Uterus (tissue), 4 donors: Measurements from ENCODE around the gene SCYGR1. TPM values are rescaled to one million over a fixed set of nuclear protein-coding genes. Genes with fewer than 3 reads are reported as not detected.
"Not testable (repeated sequence)": the region's sequence is repeated elsewhere in the genome, so short reads cannot be mapped to it uniquely, and the experiment has no call there.

ENCODE experiments used
- DNase-seq, 2 donors: peaks; one replicate each; pipeline ENCODE4 v3.0.0-alpha.2; 2019 to 2020
- H3K27ac ChIP-seq, 2 donors: fragments of 200-600 bp; sonication (generic); 1 replicate in 1 of 2; 2 replicates in 1 of 2; pipeline ENCODE4 v1.5.1; 2016 to 2018
- H3K27me3 ChIP-seq, 2 donors: fragments of 200-600 bp; sonication (generic); one replicate each; pipeline ENCODE4 v1.5.1; 2018 to 2019; ENCODE audit warnings: control low read depth in 1 of 2
- H3K36me3 ChIP-seq, 2 donors: fragments of 200-600 bp; sonication (generic); one replicate each; pipeline ENCODE4 v1.5.1; 2019; ENCODE audit warnings: control low read depth in 1 of 2
- H3K4me1 ChIP-seq, 2 donors: fragments of 200-600 bp; sonication (generic); one replicate each; pipeline ENCODE4 v1.5.1; 2018 to 2019; ENCODE audit warnings: control low read depth in 1 of 2
- H3K4me3 ChIP-seq, 2 donors: fragments of 200-600 bp; sonication (generic); 1 replicate in 1 of 2; 2 replicates in 1 of 2; pipeline ENCODE4 v1.5.1; 2018 to 2019; ENCODE audit warnings: mild to moderate bottlenecking in 1 of 2
- H3K9me3 ChIP-seq, 2 donors: fragments of 200-600 bp; sonication (generic); one replicate each; pipeline ENCODE4 v1.5.1; 2019; ENCODE audit warnings: control low read depth in 1 of 2
- CTCF ChIP-seq, 4 experiments: fragments of 200-600 bp in 2 of 4; fragments of 450-650 bp in 2 of 4; sonication (generic) in 2 of 4; IDR thresholded peaks; one replicate each; pipeline ENCODE4 v1.5.1; 2016 to 2019; ENCODE audit warnings: antibody characterized with exemption in 4 of 4, mild to moderate bottlenecking in 2 of 4, moderate library complexity in 1 of 4
- POLR2A ChIP-seq, 2 donors: fragments of 450-650 bp; IDR thresholded peaks; one replicate each; pipeline ENCODE4 v1.6.1; 2016; ENCODE audit warnings: antibody characterized with exemption in 2 of 2, mild to moderate bottlenecking in 1 of 2, moderate library complexity in 1 of 2
- intact Hi-C: fragments of 100-400 bp; cut with DNase I; formaldehyde crosslinking; loops from one replicate; pipeline ENCODE4 v1.15.1; 2023; ENCODE audit warnings: low total_unique reads
- total RNA-seq, 4 donors: library from RNA; depleted of rRNA in 3 of 4; stranded (reverse); fragments of >200 nt in 3 of 4; gene quantifications; one replicate each; pipeline versions ENCODE4 v1.1.0 to v1.2.4, GENCODE V29; 2014 to 2023
- donor health status: DM: yes; HTN: yes; CAD: no.

SCYGR1 gene
- not detected for total RNA-seq

GRCh38 chr2:227387583-227387982 lies at the start of gene SCYGR1:
SCYGR1 (minus strand) TSS chr2:227387949; CDS start chr2:227387949, 0 bp downstream.
- H3K4me3 ChIP-seq, H3K27me3 ChIP-seq, H3K4me1 ChIP-seq, H3K9me3 ChIP-seq, H3K27ac ChIP-seq, DNase-seq, H3K36me3 ChIP-seq, intact Hi-C loops: not testable (repeated sequence)

- Histone ChIP-seq H3K9me3 (peaks cover 0 to 6% of the 10 kb centered on the region in 2 donors), H3K36me3 (no peaks in the 10 kb centered on the region), H3K4me1 (no peaks in the 10 kb centered on the region), H3K27ac (no peak overlapping the region), H3K27me3 (no peaks in the 10 kb centered on the region), H3K4me3 (no peak overlapping the region)
- DNase-seq: no peak
- intact Hi-C loops: no loop called here
- TF ChIP-seq CTCF (IDR thresholded peaks at IDR 0.05): no peak
Observed at GRCh38 chr2:227436436-227437174, 48.9 kb upstream of the SCYGR1 start.

- no peak overlapping the region for H3K27ac ChIP-seq
- peaks cover 0 to 6% of the 10 kb centered on the region in 2 donors for H3K9me3 ChIP-seq
- DNase-seq: no peak
- no peaks in the 10 kb centered on the region for H3K4me1 ChIP-seq
- no peak overlapping the region for H3K4me3 ChIP-seq
- no peaks in the 10 kb centered on the region for H3K36me3 ChIP-seq
- no peaks in the 10 kb centered on the region for H3K27me3 ChIP-seq
- intact Hi-C loops: no loop called here
- no peak for TF ChIP-seq CTCF (IDR thresholded peaks at IDR 0.05)
Observed at GRCh38 chr2:227433171-227433570, 45.4 kb upstream of the SCYGR1 start.

GRCh38 chr2:227430639-227431038 lies 42.9 kb upstream of the SCYGR1 start:
- Histone ChIP-seq H3K27ac (no peak overlapping the region), H3K9me3 (peaks cover 0 to 6% of the 10 kb centered on the region in 2 donors), H3K4me3 (no peak overlapping the region), H3K4me1 (no peaks in the 10 kb centered on the region), H3K36me3 (no peaks in the 10 kb centered on the region), H3K27me3 (no peaks in the 10 kb centered on the region)
- intact Hi-C loops: no loop called here
- no peak for TF ChIP-seq POLR2A (IDR thresholded peaks at IDR 0.05)
- no peak for TF ChIP-seq CTCF (IDR thresholded peaks at IDR 0.05)
- DNase-seq: no peak

- DNase-seq: no peak
- intact Hi-C loops: no loop called here
- no peak overlapping the region for H3K4me3 ChIP-seq
Observed at GRCh38 chr2:227428731-227429285, 41.1 kb upstream of the SCYGR1 start.

More at GRCh38 chr2:227428731-227429285, 41.1 kb upstream of the SCYGR1 start:
- H3K4me1 ChIP-seq: no peaks in the 10 kb centered on the region
- H3K27me3 ChIP-seq: no peaks in the 10 kb centered on the region
- TF ChIP-seq POLR2A (IDR thresholded peaks at IDR 0.05): no peak
- no peak for TF ChIP-seq CTCF (IDR thresholded peaks at IDR 0.05)
- no peak overlapping the region for H3K27ac ChIP-seq
- H3K36me3 ChIP-seq: no peaks in the 10 kb centered on the region
- peaks cover 0 to 6% of the 10 kb centered on the region in 2 donors for H3K9me3 ChIP-seq
